Hepatocyte (in vitro differentiated cells): Measurements from ENCODE around the gene EXOC7. TPM values are rescaled to one million over a fixed set of nuclear protein-coding genes. Genes with fewer than 3 reads are reported as not detected.

Experiments used
- DNase-seq: peaks from one replicate; pipeline ENCODE4 v3.0.0-alpha.2; 2016; ENCODE audit warnings: low spot score
- H2AFZ ChIP-seq: fragments of 200-600 bp; sonication (generic); 2 replicates; pipeline ENCODE4 v1.6.0; 2016; ENCODE audit warnings: antibody characterized with exemption, mild to moderate bottlenecking
- H3K27ac ChIP-seq: fragments of 200-600 bp; sonication (generic); 2 replicates; pipeline ENCODE4 v1.5.1; 2016; ENCODE audit warnings: mild to moderate bottlenecking
- H3K27me3 ChIP-seq: fragments of 200-600 bp; sonication (generic); 2 replicates; pipeline ENCODE4 v1.6.1; 2016
- H3K36me3 ChIP-seq: fragments of 200-600 bp; sonication (generic); replicated peaks from 2 replicates; pipeline ENCODE4 v1.5.1; 2016; ENCODE audit warnings: low read depth; ENCODE audit not compliant: insufficient read depth
- H3K4me1 ChIP-seq: fragments of 200-600 bp; sonication (generic); 2 replicates; pipeline ENCODE4 v1.5.1; 2016; ENCODE audit warnings: mild to moderate bottlenecking, moderate library complexity; ENCODE audit not compliant: insufficient read depth
- H3K4me2 ChIP-seq: fragments of 200-600 bp; sonication (generic); 2 replicates; pipeline ENCODE4 v1.6.0; 2016
- H3K4me3 ChIP-seq: fragments of 200-600 bp; sonication (generic); 2 replicates; pipeline ENCODE4 v1.5.1; 2016; ENCODE audit warnings: mild to moderate bottlenecking
- H3K79me2 ChIP-seq: fragments of 200-600 bp; sonication (generic); 2 replicates; pipeline ENCODE4 v1.6.0; 2017; ENCODE audit warnings: mild to moderate bottlenecking
- H3K9me2 ChIP-seq: fragments of 200-600 bp; sonication (generic); replicated peaks from 2 replicates; pipeline ENCODE4 v1.6.0; 2017; ENCODE audit warnings: mild to moderate bottlenecking; ENCODE audit not compliant: insufficient read depth
- H3K9me3 ChIP-seq: fragments of 200-600 bp; sonication (generic); 2 replicates; pipeline ENCODE4 v1.5.1; 2016; ENCODE audit warnings: low read depth, mild to moderate bottlenecking
- H4K20me1 ChIP-seq: fragments of 200-600 bp; sonication (generic); 2 replicates; pipeline ENCODE4 v1.6.0; 2016; ENCODE audit warnings: mild to moderate bottlenecking; ENCODE audit not compliant: insufficient read depth, poor library complexity, severe bottlenecking
- EZH2 ChIP-seq: fragments of 200-600 bp; sonication (generic); IDR thresholded peaks from 2 replicates; pipeline ENCODE4 v1.6.1; 2016; ENCODE audit warnings: antibody characterized with exemption, mild to moderate bottlenecking, borderline replicate concordance
- EZH2phosphoT487 ChIP-seq: fragments of 200-600 bp; sonication (generic); IDR thresholded peaks from one replicate; pipeline ENCODE4 v1.6.1; 2018; ENCODE audit warnings: antibody characterized with exemption, mild to moderate bottlenecking, low read depth, moderate library complexity; ENCODE audit not compliant: unreplicated experiment, severe bottlenecking
- WGBS: methylation state at CpG from one replicate; pipeline ENCODE4 v1.1.6; 2016; ENCODE audit warnings: low lambda C conversion rate; ENCODE audit errors: missing lambda C conversion rate; 5-methylcytosine and 5-hydroxymethylcytosine counted together
- polyA plus RNA-seq: library from polyadenylated mRNA; unstranded; fragments of >200 nt; fragmentation: Nextera tagmentation; extraction: Ambion mirVana; gene quantifications from 2 replicates; pipeline ENCODE4 v1.2.1, GENCODE V29; 2016
- total RNA-seq: library from RNA; depleted of rRNA; stranded (reverse); fragments of >200 nt; gene quantifications from 2 replicates; pipeline ENCODE4 v1.2.3, GENCODE V29; 2014
- TF ChIP-seq, protein P1 (sequence below): fragments of 200-600 bp; sonication (generic); IDR thresholded peaks from 2 replicates; pipeline ENCODE4 v1.5.1; 2016; ENCODE audit warnings: antibody characterized with exemption, mild to moderate bottlenecking; ENCODE audit not compliant: poor library complexity

The EXOC7 gene, protein sequence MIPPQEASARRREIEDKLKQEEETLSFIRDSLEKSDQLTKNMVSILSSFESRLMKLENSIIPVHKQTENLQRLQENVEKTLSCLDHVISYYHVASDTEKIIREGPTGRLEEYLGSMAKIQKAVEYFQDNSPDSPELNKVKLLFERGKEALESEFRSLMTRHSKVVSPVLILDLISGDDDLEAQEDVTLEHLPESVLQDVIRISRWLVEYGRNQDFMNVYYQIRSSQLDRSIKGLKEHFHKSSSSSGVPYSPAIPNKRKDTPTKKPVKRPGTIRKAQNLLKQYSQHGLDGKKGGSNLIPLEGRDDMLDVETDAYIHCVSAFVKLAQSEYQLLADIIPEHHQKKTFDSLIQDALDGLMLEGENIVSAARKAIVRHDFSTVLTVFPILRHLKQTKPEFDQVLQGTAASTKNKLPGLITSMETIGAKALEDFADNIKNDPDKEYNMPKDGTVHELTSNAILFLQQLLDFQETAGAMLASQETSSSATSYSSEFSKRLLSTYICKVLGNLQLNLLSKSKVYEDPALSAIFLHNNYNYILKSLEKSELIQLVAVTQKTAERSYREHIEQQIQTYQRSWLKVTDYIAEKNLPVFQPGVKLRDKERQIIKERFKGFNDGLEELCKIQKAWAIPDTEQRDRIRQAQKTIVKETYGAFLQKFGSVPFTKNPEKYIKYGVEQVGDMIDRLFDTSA
- total RNA-seq: 92.9 and 94.7 TPM in 2 replicates
- 95.6 and 111 TPM in 2 replicates for polyA plus RNA-seq

DNA sequence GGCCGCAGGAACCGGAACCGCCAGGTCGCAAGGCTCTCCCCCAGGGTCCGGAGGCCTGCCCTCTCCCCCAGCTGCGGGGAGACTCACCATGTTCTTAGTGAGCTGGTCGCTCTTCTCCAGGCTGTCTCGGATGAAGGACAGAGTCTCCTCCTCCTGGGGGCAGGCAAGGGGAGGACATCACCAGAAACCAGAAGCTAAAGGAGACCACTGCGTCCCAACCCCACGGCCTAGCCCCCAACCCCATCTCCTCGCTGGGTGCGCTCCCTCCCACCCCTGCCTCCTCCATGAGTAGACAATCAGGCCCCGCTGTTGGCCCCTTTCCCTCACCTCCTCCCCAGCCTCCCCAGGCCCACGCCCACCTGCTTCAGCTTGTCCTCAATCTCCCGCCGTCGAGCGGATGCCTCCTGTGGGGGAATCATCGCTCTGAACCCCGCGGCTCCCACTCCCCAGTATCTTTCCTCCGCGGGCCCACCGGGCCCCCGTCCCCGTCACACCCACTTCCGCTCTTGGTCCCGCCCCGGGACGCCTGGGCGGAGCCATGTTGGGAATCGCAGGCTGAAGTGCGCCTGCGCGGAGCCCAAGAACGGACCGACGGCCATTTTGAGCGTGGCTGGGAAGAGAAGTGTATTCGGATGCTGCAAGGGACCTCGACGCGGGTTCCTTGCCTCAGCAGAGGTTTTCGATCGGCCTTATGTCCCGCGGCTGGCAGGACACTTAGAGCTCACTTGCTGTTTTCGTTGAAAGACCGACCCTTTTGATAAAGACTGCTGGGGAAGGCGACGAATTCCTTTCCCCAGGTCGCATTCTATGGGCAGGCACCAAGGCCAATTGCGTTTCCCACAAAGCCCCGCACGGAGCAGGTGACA is at the start of gene EXOC7:
Gene EXOC7 (minus strand): TSS at position 514 of the 866 bp plus-strand sequence. CDS start 95 bp downstream, at position 419.
- no peaks in the 10 kb centered on the region for H3K36me3 ChIP-seq
- H2AFZ ChIP-seq: peak within 1 kb of the TSS; percentile 92
- no peak for TF ChIP-seq EZH2phosphoT487
- TF ChIP-seq, protein P1, sequence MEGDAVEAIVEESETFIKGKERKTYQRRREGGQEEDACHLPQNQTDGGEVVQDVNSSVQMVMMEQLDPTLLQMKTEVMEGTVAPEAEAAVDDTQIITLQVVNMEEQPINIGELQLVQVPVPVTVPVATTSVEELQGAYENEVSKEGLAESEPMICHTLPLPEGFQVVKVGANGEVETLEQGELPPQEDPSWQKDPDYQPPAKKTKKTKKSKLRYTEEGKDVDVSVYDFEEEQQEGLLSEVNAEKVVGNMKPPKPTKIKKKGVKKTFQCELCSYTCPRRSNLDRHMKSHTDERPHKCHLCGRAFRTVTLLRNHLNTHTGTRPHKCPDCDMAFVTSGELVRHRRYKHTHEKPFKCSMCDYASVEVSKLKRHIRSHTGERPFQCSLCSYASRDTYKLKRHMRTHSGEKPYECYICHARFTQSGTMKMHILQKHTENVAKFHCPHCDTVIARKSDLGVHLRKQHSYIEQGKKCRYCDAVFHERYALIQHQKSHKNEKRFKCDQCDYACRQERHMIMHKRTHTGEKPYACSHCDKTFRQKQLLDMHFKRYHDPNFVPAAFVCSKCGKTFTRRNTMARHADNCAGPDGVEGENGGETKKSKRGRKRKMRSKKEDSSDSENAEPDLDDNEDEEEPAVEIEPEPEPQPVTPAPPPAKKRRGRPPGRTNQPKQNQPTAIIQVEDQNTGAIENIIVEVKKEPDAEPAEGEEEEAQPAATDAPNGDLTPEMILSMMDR: no peak
- TF ChIP-seq EZH2: no peak
- H3K4me1 ChIP-seq: peaks cover 26% of the 10 kb centered on the region
- DNase-seq: peak; percentile 98
- no peaks in the 10 kb centered on the region for H3K9me2 ChIP-seq
- H3K79me2 ChIP-seq: peaks cover 18% of the 10 kb centered on the region
- WGBS: 11% methylated on average over 40 of the region's 55 CpGs
- no peaks in the 10 kb centered on the region for H3K27me3 ChIP-seq
- H3K4me3 ChIP-seq: peak within 1 kb of the TSS; percentile 63
- H3K4me2 ChIP-seq: peak within 1 kb of the TSS; percentile 81
- H3K9me3 ChIP-seq: no peaks in the 10 kb centered on the region
- H3K27ac ChIP-seq: peak within 1 kb of the TSS; percentile 81
- H4K20me1 ChIP-seq: no peaks in the 10 kb centered on the region

DNA sequence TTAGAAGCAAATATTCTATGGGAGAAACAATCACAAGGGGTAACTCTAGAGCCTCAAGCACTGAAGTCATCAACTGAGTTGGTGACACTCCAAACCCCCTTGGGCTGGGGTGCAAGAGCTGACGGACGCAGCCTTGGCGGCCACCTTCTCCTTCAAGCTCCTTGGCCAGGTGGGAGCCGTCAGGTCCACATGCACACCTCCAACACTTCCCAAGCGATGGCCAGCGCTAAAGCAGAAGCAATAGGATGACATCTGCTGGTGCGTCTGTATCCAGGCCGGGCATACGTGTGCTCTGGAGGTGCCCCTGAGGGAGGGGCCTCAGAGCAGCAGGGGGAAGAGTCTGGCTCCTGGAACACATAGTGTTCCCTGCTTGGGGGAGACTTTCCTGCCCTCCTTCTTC is 49.6 kb upstream of the EXOC7 start:
- Histone ChIP-seq H3K36me3 (no peaks in the 10 kb centered on the region), H2AFZ (no peak overlapping the region), H3K9me3 (no peaks in the 10 kb centered on the region), H3K4me2 (no peak overlapping the region), H3K27ac (no peak overlapping the region), H3K9me2 (no peaks in the 10 kb centered on the region), H4K20me1 (no peaks in the 10 kb centered on the region), H3K4me1 (no peaks in the 10 kb centered on the region), H3K4me3 (no peak overlapping the region), H3K27me3 (no peaks in the 10 kb centered on the region), H3K79me2 (no peaks in the 10 kb centered on the region)
- no peak for TF ChIP-seq EZH2phosphoT487
- TF ChIP-seq, protein P1: no peak
- TF ChIP-seq EZH2: no peak
- no peak for DNase-seq
- 88% methylated on average over 9 of the region's 9 CpGs for WGBS

DNA sequence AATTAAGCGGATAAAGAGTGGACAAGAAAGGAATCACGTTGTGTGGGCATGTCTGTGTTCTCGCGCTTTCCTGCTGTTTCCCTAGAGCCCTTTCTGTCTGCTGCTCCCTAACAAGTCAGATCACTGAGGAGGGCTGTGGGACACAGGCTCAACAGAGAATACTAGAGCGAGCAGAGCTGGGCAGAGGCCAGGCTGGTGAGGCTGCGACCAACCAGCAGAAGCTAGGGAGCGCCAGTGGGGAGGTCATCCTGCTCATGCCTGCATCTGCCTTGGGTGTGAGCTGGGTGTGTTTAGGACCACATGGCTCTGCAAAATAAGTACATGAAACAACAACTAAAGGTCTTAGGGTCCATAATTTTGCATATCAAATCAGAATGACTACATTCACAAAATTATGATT is 49.0 kb upstream of the EXOC7 start:
- Histone ChIP-seq H3K4me3 (no peak overlapping the region), H3K9me2 (no peaks in the 10 kb centered on the region), H3K79me2 (no peaks in the 10 kb centered on the region), H3K36me3 (no peaks in the 10 kb centered on the region), H3K9me3 (no peaks in the 10 kb centered on the region), H4K20me1 (no peaks in the 10 kb centered on the region), H3K4me2 (no peak overlapping the region), H3K4me1 (no peaks in the 10 kb centered on the region), H3K27ac (no peak overlapping the region), H3K27me3 (no peaks in the 10 kb centered on the region), H2AFZ (no peak overlapping the region)
- 86% methylated on average over 7 of the region's 7 CpGs for WGBS
- DNase-seq: no peak
- TF ChIP-seq EZH2 (no peak), EZH2phosphoT487 (no peak)
- TF ChIP-seq, protein P1: no peak
